Effector CD8-positive, alpha-beta T cell (primary cell): ENCODE measurements around the gene PLOD2.

ENCODE experiments used
- DNase-seq: peaks from one replicate; lab custom pipeline; 2025; lab: John Stamatoyannopoulos, UW
- total RNA-seq, 4 experiments: gene quantifications; one replicate each; lab custom pipeline; 2026; lab: John Stamatoyannopoulos, UW

PLOD2 gene
- total RNA-seq = 0 to 6.7 (median 0.13) reads per million in 4 experiments

DNA sequence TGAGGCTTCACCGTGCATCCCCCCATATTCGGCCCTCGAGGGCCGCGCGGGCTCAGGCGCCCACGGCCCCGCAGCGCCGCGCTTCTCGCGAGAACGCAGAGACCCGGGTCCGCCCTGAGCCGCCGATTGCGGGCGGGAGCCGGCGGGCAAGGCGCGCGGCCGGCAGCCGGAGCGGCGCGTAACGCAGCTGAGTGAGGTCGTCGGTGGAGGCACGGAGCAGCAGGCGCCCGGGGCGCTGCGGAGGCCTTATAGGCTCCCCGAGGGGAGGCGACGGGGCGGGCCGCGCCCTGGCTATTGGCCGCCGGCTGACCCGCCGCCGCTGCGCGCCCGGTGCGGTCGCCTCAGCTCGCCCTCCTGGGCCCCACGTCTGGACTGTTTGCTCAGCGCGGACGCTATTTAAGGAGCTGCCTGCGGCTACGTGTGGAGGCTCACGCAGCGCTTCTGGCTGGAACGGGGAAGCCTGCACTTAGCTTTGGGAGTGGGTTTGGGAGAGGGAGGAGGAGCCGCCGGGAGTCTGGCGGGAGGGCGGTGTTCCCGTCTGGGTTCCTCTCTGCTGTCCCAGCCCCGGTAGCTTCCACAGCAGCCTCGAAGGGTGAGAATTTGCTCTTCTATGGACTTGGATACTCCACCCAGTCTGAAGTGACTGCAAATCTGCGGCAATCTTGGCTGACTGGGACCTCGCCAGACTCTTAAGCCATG is at the start of gene PLOD2:
Gene PLOD2, minus strand, starts transcription at position 221 of the 699 bp plus-strand sequence. Its CDS starts 195 bp downstream, at position 26.
- DNase-seq = no peak

DNA sequence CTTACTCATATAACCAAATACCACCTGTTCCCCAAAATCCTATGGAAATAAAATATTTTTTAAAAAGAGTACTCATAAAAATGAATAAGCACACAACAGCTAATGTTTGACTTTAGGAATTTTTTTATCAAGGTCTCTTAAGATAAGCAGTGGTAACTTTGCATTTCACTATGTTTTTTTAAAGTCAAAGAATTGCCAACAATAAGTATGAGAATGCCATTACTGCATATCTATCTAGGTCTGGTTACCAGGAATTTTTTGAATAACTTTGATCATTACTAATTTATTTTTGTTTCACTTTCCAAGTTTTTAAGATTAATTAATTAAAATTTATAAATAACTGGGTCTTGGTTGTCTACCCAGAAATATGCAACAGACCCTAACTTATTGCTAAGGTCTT is 48.4 kb upstream of the PLOD2 start:
- DNase-seq = no peak

DNA sequence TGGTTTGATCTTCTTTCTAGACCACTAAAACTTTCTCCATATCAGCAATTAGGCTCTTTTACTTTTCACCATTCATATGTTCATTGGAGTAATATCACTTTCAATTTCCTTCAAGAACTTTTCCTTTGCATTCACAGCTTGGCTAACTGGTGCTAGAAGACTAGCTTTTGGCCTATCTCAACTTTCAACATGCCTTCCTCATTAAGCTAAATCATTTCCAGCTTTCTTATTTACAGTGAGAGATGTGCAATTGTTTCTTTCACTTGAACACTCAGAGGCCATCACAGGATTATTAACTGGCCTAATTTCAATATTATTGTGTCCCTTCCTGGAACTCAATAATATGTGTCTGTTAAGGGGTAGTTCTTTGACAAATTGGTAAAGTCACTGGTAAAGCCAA is 42.8 kb upstream of the PLOD2 start:
- no peak for DNase-seq

DNA sequence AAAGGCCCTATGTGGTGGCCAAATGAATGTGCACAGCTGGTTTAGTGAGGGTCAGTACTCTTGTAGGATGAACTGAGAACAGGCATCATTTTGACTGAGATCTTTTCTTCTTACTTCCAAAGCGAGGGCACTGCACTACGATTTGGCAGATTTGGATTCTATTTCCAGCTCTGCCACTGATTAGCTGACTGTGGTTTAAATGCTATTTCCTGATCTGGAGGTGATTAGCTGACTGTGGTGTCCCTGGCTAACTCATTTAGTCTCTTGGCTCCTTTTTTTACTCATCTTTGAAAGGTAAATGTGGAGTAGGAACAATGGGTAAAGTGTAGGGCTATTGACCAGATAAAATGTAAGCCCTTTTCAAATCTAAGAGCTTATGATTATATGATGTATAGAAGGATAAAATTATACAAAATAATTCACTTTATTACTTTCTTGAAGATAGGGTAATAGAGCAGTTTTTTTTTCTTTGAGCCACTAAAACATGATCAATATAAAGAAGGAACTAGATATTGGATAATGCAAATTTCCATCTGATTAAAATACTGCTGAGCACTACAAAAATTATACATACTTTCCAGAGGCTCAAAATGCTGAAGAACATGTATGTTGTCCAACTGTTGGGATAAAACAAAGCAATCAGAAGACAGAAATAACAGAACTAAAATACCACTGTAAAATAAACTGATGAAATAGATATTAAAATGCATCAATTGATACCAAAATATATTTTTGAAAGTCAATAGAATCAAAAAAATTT is 39.7 kb upstream of the PLOD2 start:
- DNase-seq = no peak

DNA sequence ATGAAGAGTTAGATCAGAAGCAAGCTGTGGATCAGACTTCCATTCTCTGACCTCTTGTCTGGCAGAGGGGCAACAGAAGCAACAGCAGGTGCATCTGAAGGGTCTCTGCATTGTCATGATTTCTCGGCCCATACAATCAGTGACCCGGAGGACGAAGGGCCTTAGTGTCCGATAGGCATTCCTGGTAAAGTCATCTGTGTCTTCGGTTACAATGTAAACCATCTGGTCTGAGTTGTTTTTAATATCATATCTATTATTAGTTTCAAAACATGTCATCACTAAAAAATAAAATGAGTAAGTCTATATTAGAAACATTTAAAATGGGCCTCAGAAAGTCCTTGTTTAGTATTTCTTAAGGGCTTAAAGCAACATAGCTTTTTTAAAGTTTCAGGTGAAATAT is 38.8 kb upstream of the PLOD2 start:
- DNase-seq = no peak

DNA sequence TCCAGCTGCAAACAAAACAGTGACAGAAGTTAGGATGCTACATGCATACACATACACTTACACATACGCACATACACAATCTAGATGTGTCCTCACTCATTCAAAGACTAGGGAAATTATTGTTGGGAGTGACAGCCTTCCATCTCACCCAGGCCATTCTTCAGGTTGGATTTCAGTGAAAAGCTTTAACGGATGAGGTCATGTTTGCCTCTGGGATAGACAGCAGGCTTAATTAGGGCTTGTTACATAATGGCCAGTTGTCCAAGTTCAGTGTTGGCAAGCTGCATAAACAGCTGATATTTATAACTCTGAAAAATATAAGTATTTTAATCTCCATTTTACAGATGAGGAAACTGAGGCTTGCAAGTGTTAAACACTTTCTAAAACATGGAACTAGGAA is 35.8 kb upstream of the PLOD2 start:
- no peak for DNase-seq

DNA sequence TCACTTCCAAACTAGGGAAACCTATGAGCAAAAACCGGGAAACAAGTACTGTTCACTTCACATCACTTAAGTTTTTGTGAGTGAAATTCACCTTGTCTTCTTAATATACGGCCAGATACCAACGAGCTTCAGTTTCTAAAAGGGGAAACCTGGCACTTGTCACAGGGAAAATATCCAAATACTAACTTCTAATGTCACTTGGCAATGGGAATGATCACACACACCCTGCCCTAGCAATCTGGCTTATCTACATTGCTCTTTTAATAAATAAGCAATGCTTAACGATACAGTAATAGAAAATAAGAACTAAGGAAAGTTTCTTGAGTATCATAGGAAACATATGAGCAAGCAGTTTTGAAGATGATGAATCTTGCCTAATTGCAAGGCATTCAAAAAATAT is 34.6 kb upstream of the PLOD2 start:
- DNase-seq = no peak

DNA sequence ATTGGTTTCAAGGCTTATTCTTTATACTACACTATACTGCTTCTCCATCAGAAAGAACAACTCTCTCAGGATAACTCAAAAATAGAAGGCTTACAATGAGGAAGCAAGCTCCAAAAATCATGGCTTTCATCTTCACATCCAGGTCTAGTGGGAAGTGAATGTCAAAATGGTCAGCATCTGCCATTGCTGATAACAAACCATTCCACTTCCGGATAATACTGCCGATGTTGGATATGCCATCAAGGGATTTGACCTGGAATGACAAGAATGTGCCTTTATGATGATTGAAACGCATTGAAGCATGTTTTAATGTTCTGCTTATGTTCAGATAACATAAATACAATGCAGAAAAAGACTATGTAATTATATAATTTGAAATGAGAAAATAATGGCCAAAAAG is 34.0 kb upstream of the PLOD2 start:
- DNase-seq = no peak

DNA sequence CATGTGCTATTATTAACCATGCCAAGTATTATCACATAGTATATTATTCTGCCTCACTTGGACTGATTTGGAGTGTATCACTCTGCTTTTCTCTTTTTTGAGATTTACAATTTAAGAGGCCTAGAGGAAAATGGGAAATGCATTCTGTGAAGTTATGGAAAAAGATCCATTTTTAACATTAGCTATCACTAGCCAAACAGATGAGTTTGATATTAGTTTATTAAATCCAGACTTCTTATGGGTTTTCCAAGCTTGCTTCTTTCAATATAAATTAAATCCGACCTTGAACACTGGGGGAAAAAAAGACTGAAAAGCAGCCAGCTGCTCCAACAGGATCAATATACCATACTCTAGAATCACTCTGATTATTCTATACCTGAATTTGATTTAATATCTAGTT is 30.1 kb upstream of the PLOD2 start:
- no peak for DNase-seq

DNA sequence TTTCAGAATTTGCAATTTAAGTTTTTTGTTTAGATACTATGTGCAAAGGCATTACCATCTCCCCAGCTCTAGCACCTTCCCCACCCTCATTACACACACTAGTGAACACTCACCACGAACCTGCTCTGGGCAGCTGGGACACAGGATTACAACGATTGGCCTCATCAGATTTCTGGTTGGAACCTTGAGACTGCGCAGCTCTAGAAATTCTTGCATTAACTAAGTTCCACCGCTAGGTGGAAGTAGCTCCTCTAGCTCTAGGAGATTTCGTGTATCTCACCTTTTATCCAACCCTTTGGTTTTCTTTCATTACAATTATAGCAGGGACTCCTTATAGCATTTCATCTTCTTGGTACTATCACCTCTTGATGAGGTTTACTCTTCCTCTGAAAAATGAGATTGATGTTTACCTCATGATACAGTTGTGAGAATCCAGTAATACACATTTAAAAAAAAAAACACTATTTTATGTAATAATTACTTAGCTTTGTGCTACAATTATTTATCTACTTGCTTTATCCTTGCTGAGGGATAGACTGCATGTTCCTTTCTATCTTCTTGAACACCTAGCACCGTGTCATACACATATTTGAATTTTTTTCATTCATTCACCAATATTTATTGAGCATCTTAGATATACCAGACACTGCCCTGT is 28.7 kb upstream of the PLOD2 start:
- no peak for DNase-seq

DNA sequence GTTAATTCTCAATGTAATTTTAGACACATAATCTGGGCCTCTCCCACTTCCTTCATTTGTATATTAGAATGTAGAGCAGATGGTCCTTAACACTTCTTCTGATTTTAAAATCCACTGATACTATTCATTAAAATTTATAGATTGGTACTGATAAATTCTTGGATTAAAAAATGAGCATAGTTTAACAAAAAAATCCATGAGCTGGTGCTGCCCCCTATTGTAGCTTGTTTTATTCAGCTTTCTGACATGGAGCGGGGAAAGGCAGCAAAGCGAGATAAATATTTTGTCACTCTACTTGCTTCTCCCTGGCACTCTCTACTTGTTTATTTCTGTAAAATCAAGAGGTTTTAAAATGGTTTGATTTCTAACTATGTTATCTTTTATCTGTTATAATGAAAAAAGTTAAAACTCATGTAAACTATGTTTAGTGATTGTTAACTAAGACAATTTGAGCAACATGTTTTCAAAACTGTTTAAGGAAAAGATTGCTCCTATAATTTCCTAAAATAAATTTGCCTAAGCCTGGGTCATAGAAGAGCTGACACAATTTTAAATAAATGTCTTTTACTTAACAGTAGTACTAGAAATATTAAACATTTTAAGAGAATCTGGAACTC is 26.5 kb upstream of the PLOD2 start:
- DNase-seq = no peak

DNA sequence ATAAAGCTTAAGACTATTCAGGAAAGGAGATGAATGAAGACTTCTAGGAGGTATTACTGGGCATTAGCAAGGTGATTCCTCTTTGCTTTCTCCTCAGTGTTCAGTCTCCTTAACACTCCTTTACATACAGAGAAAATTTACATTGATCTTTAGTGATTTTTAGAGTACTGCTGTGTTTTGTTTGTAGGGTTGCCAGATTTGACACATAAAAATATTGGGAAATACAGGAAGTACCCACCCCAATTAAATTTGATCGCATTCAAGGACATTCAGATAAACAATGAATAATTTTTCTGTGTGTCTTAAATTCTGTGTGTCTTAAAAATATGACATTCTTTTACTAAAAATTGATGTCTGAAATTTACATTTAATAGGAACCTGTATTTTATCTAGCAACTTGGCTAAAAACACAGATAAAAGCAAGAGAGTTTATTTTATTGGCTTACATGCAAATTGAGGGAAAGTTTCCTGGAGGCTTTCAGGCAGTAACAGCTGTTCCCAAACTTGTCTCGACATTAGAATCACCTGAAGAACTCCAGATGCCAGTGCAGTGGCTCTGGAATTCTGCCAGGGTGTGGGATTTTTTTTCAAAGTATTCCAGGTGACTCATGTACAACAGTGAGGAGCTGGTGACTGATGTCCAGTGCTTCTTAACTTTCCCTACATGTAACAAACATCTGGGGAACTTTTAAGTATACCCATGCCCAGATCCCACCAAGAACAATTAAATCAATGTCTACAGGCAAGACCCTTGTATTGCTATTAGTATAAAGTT is 23.4 kb upstream of the PLOD2 start:
- no peak for DNase-seq

DNA sequence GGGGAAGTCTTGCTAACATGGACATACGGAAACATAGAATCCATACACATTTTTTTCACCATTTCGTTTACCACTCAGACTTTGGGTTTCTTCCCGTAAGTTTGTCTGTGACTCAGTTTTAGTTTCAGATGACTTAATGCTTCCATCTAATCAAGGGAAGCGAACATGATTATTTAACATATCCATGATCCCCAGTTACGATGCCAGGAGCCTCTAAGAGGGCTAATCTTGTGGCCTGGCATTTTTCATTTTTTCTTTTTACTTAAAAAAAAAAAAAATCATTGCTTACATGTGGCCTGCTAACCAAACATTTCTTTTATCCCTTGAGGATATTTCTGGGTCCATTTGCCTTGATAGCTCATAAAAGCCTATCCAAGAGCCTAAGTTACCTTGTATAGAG is 20.2 kb upstream of the PLOD2 start:
- DNase-seq = no peak

DNA sequence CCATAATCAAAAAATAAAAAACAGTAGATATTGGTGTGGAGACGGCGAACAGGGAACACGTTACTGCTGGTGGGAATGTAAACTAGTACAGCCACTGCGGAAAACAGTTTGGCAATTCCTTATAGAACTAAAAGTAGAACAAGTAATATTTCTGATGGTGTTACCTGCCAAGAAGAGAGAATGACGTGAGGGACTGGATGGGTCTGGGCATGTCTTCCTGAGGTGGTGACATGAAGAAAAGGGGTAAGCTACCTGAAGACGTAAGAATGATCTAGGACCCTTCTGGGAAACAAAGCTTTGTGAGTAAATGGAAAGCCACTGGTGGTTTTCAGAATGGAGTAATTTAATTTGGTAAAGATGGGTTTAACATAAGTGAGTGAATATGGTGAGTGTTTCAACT is 19.4 kb upstream of the PLOD2 start:
- DNase-seq = no peak

DNA sequence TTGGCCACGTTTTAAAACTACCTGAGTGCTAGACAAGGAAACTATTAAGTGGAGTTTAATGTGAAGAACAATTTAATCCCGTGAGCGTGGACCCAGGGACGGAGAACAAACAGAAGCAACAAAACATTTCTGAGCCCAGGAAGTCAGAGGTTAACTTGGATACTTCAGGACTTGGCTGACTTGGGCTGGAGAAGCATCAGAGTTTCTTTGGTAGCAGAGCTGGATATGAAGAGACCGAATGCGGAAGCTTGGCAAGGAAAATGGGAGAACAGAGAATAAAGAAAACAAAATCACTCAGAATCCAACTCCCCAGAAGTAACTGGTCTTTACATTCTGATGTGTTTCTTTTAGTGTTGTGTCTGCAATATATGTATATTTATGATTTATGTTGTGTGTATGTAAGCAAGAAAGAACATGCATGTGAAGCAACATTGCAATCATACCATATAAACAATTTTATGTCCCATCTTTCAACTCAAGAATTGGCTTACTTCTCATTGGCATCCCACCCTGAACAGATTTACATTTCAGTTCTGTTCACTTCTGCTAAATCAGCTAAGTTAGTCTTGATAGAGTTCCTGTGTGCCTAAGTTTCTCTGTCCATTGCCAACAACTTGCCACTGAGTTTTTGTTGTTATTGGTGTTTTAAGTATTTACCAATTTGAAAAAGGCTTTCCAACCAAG is 17.2 kb upstream of the PLOD2 start:
- DNase-seq = no peak

DNA sequence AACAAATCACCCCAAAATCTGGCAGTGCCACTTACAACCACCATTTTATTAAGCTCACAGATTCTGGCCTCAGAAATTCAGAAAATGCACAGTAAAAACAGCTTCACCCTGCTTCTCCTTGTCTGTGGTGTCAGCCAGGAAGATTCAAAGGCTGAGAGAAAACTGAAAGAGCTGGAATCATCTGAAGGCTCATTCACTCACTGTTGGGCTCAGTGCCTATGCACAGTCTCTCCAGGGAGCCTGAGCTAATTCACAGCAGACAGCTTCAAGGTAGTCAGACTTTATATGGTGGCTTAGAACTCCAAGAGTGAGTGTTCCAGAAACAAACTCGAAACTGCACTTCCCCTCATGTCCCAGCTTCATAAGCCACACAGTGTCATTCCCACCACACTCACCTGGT is 16.5 kb upstream of the PLOD2 start:
- DNase-seq = no peak

DNA sequence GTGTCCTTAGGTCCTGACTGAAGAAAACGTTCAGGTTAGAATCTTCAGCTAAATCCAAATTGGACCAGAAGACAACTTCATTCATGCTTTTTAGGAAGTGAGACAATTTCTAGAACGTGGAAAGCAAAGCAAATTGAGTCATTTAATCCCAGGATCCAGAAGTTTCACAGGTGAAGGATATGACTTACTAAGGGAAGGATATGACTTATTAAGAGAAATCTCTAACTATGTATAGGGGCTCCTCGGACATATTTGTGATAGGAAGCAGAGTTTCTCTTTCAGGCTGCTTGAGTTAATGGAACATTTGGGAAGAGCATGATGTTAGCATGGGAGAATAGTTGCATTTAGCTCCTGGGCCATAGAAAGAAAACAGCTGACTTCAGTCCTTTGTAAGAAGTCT is 16.1 kb upstream of the PLOD2 start:
- DNase-seq = no peak

DNA sequence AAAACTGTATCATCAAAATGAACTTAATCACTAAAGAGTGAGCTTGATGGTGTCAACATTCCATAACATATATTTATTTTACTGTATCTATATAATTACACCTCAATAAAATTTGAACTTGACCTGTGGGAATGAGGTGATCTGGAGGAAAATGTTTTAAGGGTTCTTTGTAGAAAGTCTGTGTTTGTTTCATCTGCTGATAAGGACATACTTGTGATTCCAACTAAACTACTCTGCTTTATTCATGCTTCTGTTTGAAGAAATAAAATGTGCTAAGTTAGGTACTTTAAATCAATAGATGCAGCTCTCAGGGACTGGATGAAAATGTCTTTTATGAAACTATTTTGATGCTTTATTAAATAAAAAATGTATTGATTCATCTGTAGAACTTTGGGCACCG is 11.6 kb upstream of the PLOD2 start:
- DNase-seq = no peak

DNA sequence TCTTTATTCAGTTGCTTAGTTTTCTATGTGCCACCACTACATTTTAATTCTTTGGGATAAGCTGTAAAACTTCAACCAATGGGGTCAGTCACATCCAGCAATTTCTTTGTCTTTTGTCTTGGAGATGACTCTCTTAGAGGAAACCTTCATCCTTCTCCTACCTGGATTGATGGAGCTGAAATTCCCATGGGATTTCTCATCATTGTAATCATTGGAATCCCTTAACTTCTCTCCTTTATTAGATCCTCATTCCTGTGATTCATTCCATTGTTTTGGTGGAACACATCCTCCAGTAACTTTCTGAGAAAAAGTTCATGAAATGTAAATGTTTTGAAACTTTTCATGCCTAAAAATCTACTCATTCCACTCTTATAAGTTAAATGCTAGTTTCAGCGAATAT is 9.6 kb upstream of the PLOD2 start:
- DNase-seq = no peak

DNA sequence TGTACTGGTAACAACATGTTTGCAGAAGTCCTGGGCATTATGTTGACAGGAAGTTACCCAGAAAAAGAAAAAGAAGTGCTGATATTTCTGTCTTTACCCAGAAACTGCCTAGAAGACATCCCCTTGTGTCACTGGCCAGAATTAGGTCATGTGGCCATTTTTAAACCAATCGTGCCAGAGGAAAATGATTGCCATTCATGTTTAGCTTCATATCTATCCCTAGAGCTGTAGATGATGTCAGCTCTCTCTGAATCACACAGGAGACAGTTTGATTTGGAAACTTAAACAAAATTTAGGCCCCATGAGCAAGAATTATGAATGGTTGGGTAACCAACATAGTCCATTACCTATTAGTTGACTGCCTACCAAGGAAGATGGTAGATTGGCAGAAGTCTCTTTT is 8.9 kb upstream of the PLOD2 start:
- no peak for DNase-seq

DNA sequence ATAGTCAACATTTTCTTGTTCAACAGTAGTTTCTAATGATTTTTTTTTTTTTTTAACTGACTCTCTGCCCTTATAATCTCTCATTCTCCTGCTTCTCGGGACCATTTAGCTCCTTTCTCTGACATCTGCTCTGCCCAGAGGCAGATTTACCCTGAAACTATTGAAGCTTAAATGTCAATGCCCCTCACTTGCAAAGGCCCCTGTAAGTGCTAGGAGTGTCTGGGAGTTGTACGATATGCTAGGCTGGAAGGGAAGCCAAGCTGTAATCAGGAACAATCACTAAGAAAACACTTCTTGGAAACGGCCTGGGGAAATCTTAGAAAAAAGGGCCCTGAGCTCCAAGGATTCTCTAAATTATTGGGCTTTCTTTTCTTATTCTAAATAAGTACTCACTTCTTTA is 5.8 kb upstream of the PLOD2 start:
- no peak for DNase-seq
